ENCODE data around the gene ADM. TPM values are rescaled to one million over a fixed set of nuclear protein-coding genes. Genes with fewer than 3 reads are reported as not detected.

The ADM gene
- total RNA-seq, 1 experiment from 2014 or later, result 87.2 TPM

GRCh38 chr11:10261821-10262220 is 43.1 kb upstream of the ADM start:
- Histone ChIP-seq H2AFZ (ENCODE audit: low read depth, low read length, poor library complexity, severe bottlenecking) (no peak overlapping the region), H3K9me2 (ENCODE audit: insufficient read depth) (no peaks in the 10 kb centered on the region), H3K4me1 (ENCODE audit: control insufficient read depth in 1 of 2, insufficient read depth in 2 of 2, low read length in 2 of 2) (peaks cover 10 to 19% of the 10 kb centered on the region in 2 experiments; a peak in 3 of 4 replicates), H4K20me1 (ENCODE audit: insufficient read depth) (no peaks in the 10 kb centered on the region), H3K36me3 (ENCODE audit: control insufficient read depth in 1 of 2, insufficient read depth in 2 of 2, low read length in 2 of 2) (no peaks in the 10 kb centered on the region), H3K9me3 (ENCODE audit: control insufficient read depth in 1 of 2, insufficient read depth in 1 of 2, low read depth in 1 of 2, low read length in 2 of 2) (no peaks in the 10 kb centered on the region), H3K79me2 (ENCODE audit: insufficient read depth, low read length) (peaks cover 9% of the 10 kb centered on the region; the same call in 1 of the 2 replicates), H3K4me2 (ENCODE audit: low read length) (no peak overlapping the region), H3K27me3 (ENCODE audit: insufficient read depth, low read length) (no peaks in the 10 kb centered on the region), H3K27ac (ENCODE audit: low read depth, low read length) (no peak overlapping the region), H3K9ac (ENCODE audit: low read length) (no peak overlapping the region), H3K4me3 (replicated peaks in 1 of 2; ENCODE audit: low read depth in 1 of 2, low read length in 2 of 2) (no peak overlapping the region)
- ChIA-PET POLR2A (no interaction called here), RAD21 (ENCODE audit: low non-redundant PET in 1 of 2, low total read pairs in 2 of 2, uncharacterized antibody in 2 of 2, unreplicated experiment in 2 of 2) (no interaction called here), CTCF (no interaction called here)
- no TSS peak for BruUV-seq (replicated peaks)
- DNase-seq (ENCODE audit: low read depth, low spot score), result no peak
- TF ChIP-seq RAD21 (IDR thresholded peaks at IDR 0.05; ENCODE audit: low read depth) (no peak), ELF1 (IDR thresholded peaks at IDR 0.05; ENCODE audit: borderline replicate concordance, low read depth) (no peak), CEBPB (IDR thresholded peaks at IDR 0.05; ENCODE audit: low read depth) (no peak)
- TF ChIP-seq, protein P1, sequence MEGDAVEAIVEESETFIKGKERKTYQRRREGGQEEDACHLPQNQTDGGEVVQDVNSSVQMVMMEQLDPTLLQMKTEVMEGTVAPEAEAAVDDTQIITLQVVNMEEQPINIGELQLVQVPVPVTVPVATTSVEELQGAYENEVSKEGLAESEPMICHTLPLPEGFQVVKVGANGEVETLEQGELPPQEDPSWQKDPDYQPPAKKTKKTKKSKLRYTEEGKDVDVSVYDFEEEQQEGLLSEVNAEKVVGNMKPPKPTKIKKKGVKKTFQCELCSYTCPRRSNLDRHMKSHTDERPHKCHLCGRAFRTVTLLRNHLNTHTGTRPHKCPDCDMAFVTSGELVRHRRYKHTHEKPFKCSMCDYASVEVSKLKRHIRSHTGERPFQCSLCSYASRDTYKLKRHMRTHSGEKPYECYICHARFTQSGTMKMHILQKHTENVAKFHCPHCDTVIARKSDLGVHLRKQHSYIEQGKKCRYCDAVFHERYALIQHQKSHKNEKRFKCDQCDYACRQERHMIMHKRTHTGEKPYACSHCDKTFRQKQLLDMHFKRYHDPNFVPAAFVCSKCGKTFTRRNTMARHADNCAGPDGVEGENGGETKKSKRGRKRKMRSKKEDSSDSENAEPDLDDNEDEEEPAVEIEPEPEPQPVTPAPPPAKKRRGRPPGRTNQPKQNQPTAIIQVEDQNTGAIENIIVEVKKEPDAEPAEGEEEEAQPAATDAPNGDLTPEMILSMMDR (IDR thresholded peaks at IDR 0.05 in 2 of 3, conservative IDR thresholded peaks at IDR 0.05 in 1 of 3; ENCODE audit: borderline replicate concordance in 1 of 3, insufficient read depth in 1 of 3, low read depth in 2 of 3, low read length in 2 of 3), result no peak
- intact Hi-C loops (cut with micrococcal nuclease), result no loop called here
- no peak for ATAC-seq

DNA sequence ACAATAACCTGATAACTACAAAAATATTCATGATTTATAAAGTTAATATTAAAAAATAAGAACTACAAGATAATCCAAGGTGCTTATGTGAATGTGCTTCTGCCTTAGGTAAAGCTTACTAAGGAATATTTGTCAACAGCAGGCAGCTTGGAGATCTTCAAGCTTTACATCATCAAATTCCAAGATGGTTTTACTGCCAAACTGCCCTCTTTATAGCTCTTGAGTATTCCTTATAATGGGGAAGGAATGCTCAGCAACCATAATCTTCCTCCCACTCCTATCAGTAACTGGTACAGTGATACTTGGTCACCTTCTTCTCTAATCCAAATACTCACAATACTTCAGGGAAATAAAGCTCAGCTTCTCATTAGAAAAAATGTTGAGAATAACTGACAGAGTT is 40.9 kb upstream of the ADM start:
- CTCF ChIA-PET, result no interaction called here
- Histone ChIP-seq H3K79me2 (ENCODE audit: insufficient read depth, low read length) (peaks cover 8% of the 10 kb centered on the region; the same call in 1 of the 2 replicates), H3K9me3 (ENCODE audit: control insufficient read depth in 1 of 2, insufficient read depth in 1 of 2, low read depth in 1 of 2, low read length in 2 of 2) (no peaks in the 10 kb centered on the region), H3K27me3 (ENCODE audit: insufficient read depth, low read length) (no peaks in the 10 kb centered on the region), H2AFZ (ENCODE audit: low read depth, low read length, poor library complexity, severe bottlenecking) (no peak overlapping the region), H3K4me1 (ENCODE audit: control insufficient read depth in 1 of 2, insufficient read depth in 2 of 2, low read length in 2 of 2) (peaks cover 0 to 5% of the 10 kb centered on the region in 2 experiments; a peak in 1 of 4 replicates), H4K20me1 (ENCODE audit: insufficient read depth) (no peaks in the 10 kb centered on the region), H3K4me2 (ENCODE audit: low read length) (no peak overlapping the region), H3K36me3 (ENCODE audit: control insufficient read depth in 1 of 2, insufficient read depth in 2 of 2, low read length in 2 of 2) (no peaks in the 10 kb centered on the region), H3K9ac (ENCODE audit: low read length) (no peak overlapping the region), H3K4me3 (replicated peaks in 1 of 2; ENCODE audit: low read depth in 1 of 2, low read length in 2 of 2) (no peak overlapping the region), H3K9me2 (ENCODE audit: insufficient read depth) (no peaks in the 10 kb centered on the region), H3K27ac (ENCODE audit: low read depth, low read length) (no peak overlapping the region)
- intact Hi-C loops (cut with micrococcal nuclease), result no loop called here
- RAD21 ChIA-PET (ENCODE audit: low non-redundant PET in 1 of 2, low total read pairs in 2 of 2, uncharacterized antibody in 2 of 2, unreplicated experiment in 2 of 2), result no interaction called here
- no TSS peak for BruUV-seq (replicated peaks)
- POLR2A ChIA-PET, result no interaction called here
- no peak for ATAC-seq
- no peak for DNase-seq (ENCODE audit: low read depth, low spot score)
- TF ChIP-seq, protein P2, sequence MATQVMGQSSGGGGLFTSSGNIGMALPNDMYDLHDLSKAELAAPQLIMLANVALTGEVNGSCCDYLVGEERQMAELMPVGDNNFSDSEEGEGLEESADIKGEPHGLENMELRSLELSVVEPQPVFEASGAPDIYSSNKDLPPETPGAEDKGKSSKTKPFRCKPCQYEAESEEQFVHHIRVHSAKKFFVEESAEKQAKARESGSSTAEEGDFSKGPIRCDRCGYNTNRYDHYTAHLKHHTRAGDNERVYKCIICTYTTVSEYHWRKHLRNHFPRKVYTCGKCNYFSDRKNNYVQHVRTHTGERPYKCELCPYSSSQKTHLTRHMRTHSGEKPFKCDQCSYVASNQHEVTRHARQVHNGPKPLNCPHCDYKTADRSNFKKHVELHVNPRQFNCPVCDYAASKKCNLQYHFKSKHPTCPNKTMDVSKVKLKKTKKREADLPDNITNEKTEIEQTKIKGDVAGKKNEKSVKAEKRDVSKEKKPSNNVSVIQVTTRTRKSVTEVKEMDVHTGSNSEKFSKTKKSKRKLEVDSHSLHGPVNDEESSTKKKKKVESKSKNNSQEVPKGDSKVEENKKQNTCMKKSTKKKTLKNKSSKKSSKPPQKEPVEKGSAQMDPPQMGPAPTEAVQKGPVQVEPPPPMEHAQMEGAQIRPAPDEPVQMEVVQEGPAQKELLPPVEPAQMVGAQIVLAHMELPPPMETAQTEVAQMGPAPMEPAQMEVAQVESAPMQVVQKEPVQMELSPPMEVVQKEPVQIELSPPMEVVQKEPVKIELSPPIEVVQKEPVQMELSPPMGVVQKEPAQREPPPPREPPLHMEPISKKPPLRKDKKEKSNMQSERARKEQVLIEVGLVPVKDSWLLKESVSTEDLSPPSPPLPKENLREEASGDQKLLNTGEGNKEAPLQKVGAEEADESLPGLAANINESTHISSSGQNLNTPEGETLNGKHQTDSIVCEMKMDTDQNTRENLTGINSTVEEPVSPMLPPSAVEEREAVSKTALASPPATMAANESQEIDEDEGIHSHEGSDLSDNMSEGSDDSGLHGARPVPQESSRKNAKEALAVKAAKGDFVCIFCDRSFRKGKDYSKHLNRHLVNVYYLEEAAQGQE (IDR thresholded peaks at IDR 0.05; ENCODE audit: low read depth), result no peak
- no peak for TF ChIP-seq ATF3 (IDR thresholded peaks at IDR 0.05)
- TF ChIP-seq POLR2A (IDR thresholded peaks at IDR 0.05; ENCODE audit: borderline replicate concordance, extremely low read depth, insufficient read depth, insufficient read length), result no peak
- no peak for TF ChIP-seq YY1 (IDR thresholded peaks at IDR 0.05; ENCODE audit: extremely low read depth, insufficient replicate concordance, low read depth, low read length)
- no peak for TF ChIP-seq CBX3 (IDR thresholded peaks at IDR 0.05; ENCODE audit: low read depth)
- TF ChIP-seq JUND (IDR thresholded peaks at IDR 0.05), result no peak
- TF ChIP-seq, protein P3, sequence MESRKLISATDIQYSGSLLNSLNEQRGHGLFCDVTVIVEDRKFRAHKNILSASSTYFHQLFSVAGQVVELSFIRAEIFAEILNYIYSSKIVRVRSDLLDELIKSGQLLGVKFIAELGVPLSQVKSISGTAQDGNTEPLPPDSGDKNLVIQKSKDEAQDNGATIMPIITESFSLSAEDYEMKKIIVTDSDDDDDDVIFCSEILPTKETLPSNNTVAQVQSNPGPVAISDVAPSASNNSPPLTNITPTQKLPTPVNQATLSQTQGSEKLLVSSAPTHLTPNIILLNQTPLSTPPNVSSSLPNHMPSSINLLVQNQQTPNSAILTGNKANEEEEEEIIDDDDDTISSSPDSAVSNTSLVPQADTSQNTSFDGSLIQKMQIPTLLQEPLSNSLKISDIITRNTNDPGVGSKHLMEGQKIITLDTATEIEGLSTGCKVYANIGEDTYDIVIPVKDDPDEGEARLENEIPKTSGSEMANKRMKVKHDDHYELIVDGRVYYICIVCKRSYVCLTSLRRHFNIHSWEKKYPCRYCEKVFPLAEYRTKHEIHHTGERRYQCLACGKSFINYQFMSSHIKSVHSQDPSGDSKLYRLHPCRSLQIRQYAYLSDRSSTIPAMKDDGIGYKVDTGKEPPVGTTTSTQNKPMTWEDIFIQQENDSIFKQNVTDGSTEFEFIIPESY (IDR thresholded peaks at IDR 0.05; ENCODE audit: extremely low read depth, insufficient replicate concordance, low read length), result no peak
- no peak for TF ChIP-seq SRF (IDR thresholded peaks at IDR 0.05; ENCODE audit: low read depth)
- no peak for TF ChIP-seq SP1 (IDR thresholded peaks at IDR 0.05; ENCODE audit: low read depth)
- TF ChIP-seq SIN3A (IDR thresholded peaks at IDR 0.05; ENCODE audit: low read depth), result no peak
